ENCODE results near the gene MNT. TPM values are rescaled to one million over a fixed set of nuclear protein-coding genes. Genes with fewer than 3 reads are reported as not detected.

Gene MNT
- total and polyA plus RNA-seq, 2 of the 8 experiments (the other 6 are each of a cell fraction or from before 2014, with no cell fraction given), result 5.0 to 17.3 TPM

DNA sequence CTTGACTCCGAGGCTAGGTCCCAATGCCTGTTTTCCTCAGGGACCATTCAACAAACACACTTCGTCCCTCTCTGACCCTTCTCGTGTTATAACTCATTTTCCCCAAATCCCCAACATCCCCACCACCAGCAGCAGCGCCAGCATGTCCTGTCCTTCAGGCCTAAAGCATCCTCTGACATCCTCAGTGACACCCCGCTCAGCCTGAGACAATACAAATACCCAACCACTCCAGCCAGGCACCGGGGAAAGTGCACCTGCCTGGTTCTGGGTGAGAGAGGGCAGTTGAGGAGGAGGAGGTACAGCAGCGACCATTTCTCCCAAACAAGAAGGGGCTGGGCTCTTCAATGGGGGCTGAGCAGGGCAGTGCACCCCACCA lies 4.7 kb downstream of the MNT start:
- no peak for FAIRE-seq
- peaks cover 8 to 18% of the 10 kb centered on the region in 2 experiments for H4K20me1 ChIP-seq (replicated peaks in 1 of 2; ENCODE audit: control insufficient read depth in 1 of 2, insufficient read depth in 2 of 2, low read length in 2 of 2)
- H2BK120ac ChIP-seq (replicated peaks; ENCODE audit: low read depth, low read length), result no peak overlapping the region
- H3K23me2 ChIP-seq (ENCODE audit: low read depth, low read length), result peaks cover 25% of the 10 kb centered on the region
- H4K5ac ChIP-seq (ENCODE audit: insufficient read length, low read depth, low read length), result no peak overlapping the region
- no peak overlapping the region; the same call in 1 of the 2 replicates for H3K27ac ChIP-seq (ENCODE audit: low read depth, low read length)
- peak overlapping the region in 1 of 4 experiments; percentile 46; a peak in 1 of 7 replicates for H3K9ac ChIP-seq (replicated peaks in 1 of 4; ENCODE audit: extremely low read depth in 1 of 4, low read depth in 3 of 4, low read length in 3 of 4)
- H4K8ac ChIP-seq (ENCODE audit: extremely low read depth, insufficient read depth, low read length), result peak overlapping the region; percentile 42; the same call in 1 of the 2 replicates
- H2BK20ac ChIP-seq (ENCODE audit: low read length), result 0 out of 2 replicates have a peak overlapping the region, but pooled peaks have one; percentile 72
- no peak overlapping the region for H2AFZ ChIP-seq (ENCODE audit: low read length)
- H3K4ac ChIP-seq (replicated peaks; ENCODE audit: insufficient read length, low read depth, low read length), result peak overlapping the region; percentile 57
- H3K4me2 ChIP-seq (ENCODE audit: insufficient read depth in 1 of 2, low read depth in 2 of 2, low read length in 2 of 2), result peak overlapping the region; percentile 75 to 94
- H4K91ac ChIP-seq (replicated peaks; ENCODE audit: insufficient read length, low read length), result peak overlapping the region; percentile 83
- no peaks in the 10 kb centered on the region for H3K36me3 ChIP-seq (ENCODE audit: control insufficient read depth in 2 of 4, insufficient read depth in 4 of 4, low read length in 3 of 4)
- H2BK5ac ChIP-seq (ENCODE audit: low read depth, low read length), result peak overlapping the region; percentile 71
- peak overlapping the region; percentile 60 for H3K18ac ChIP-seq (ENCODE audit: extremely low read depth, low read length)
- no peak overlapping the region for H3K23ac ChIP-seq (ENCODE audit: insufficient read length)
- CTCF ChIA-PET (ENCODE audit: partially characterized antibody), result interaction anchor here (1.3 to 1.5 kb wide), 2 partner anchors 13 to 20 kb away, joined by 3 to 9 read pairs; no protein-coding TSS in a partner anchor
- no peak overlapping the region for H3K14ac ChIP-seq (ENCODE audit: insufficient read length)
- peak overlapping the region; percentile 53 for H2BK15ac ChIP-seq (ENCODE audit: low read length)
- H3K56ac ChIP-seq (replicated peaks; ENCODE audit: insufficient read length, low read depth, low read length), result peak overlapping the region; percentile 11
- WGBS, 2 experiments (ENCODE audit: extremely low coverage in 1 of 2, insufficient coverage in 1 of 2, insufficient read length in 1 of 2, insufficient replicate concordance in 2 of 2, low coverage in 1 of 2, low lambda C conversion rate in 2 of 2, missing lambda C conversion rate in 1 of 2), result 59% methylated on average over 7 of the region's 7 CpGs; no CpG with 5 or more reads in 1 of the 2 experiments
- TF ChIP-seq TCF12 (IDR thresholded peaks at IDR 0.05; ENCODE audit: low read depth, low read length), result no peak
- no peak for TF ChIP-seq GTF2F1 (IDR thresholded peaks at IDR 0.05; ENCODE audit: borderline replicate concordance, low read depth, low read length)
- no peak; a peak in 1 of 4 replicates for TF ChIP-seq SIN3A (conservative IDR thresholded peaks at IDR 0.05 in 1 of 2, IDR thresholded peaks at IDR 0.05 in 1 of 2; ENCODE audit: low read depth in 1 of 2, low read length in 2 of 2)
- no peak for TF ChIP-seq JUND (IDR thresholded peaks at IDR 0.05; ENCODE audit: low read length)
- TF ChIP-seq NRF1 (IDR thresholded peaks at IDR 0.05; ENCODE audit: low read depth, low read length), result no peak
- no peak for TF ChIP-seq TAF1 (IDR thresholded peaks at IDR 0.05; ENCODE audit: low read depth, low read length)
- no peak for TF ChIP-seq RAD21 (IDR thresholded peaks at IDR 0.05 in 1 of 2, conservative IDR thresholded peaks at IDR 0.05 in 1 of 2; ENCODE audit: low read depth in 2 of 2, low read length in 2 of 2)
- no peak for TF ChIP-seq CEBPB (IDR thresholded peaks at IDR 0.05; ENCODE audit: low read depth, low read length)
- peak overlapping the region; percentile 79; the same call in 1 of the 2 replicates for H2AK5ac ChIP-seq (ENCODE audit: low read depth, low read length)
- H2BK12ac ChIP-seq (ENCODE audit: low read depth, low read length), result peak overlapping the region; percentile 87; the same call in 1 of the 2 replicates
- no peaks in the 10 kb centered on the region for H3K27me3 ChIP-seq (replicated peaks in 1 of 4; ENCODE audit: control insufficient read depth in 3 of 4, extremely low read depth in 1 of 4, insufficient read depth in 3 of 4, low read length in 3 of 4)
- H3K4me1 ChIP-seq (replicated peaks in 1 of 4; ENCODE audit: control insufficient read depth in 3 of 4, insufficient read depth in 4 of 4, low read length in 3 of 4), result peaks cover 15 to 46% (median 32%) of the 10 kb centered on the region in 4 experiments
- H3K79me1 ChIP-seq (ENCODE audit: low read depth, low read length), result peaks cover 28% of the 10 kb centered on the region
- H3K79me2 ChIP-seq (ENCODE audit: control insufficient read depth in 1 of 2, insufficient read depth in 2 of 2, low read length in 2 of 2), result peaks cover 0 to 50% of the 10 kb centered on the region in 2 experiments; a peak in 2 of 4 replicates
- peak overlapping the region; percentile 35 to 96 (median 46) for H3K4me3 ChIP-seq (ENCODE audit: extremely low read depth in 1 of 4, insufficient read depth in 2 of 4, low read depth in 3 of 4, low read length in 4 of 4)
- POLR2A ChIA-PET (ENCODE audit: partially characterized antibody), result interaction anchor here (0.9 to 1.3 kb wide), 3 partner anchors 14 to 58 kb away, joined by 3 to 4 read pairs (median 3); no protein-coding TSS in a partner anchor
- no peaks in the 10 kb centered on the region for H3K9me3 ChIP-seq (ENCODE audit: insufficient read depth in 2 of 2, low read depth in 1 of 2, low read length in 1 of 2)
- DNase-seq (ENCODE audit: low read depth in 1 of 2, low spot score in 2 of 2), result no peak
